Adrenal gland (tissue), 5 donors: ENCODE measurements around the gene GKN2.

Source experiments
- CTCF ChIP-seq, 6 experiments: fragments of 450-650 bp in 4 of 6; fragments of 200-600 bp in 2 of 6; sonication (generic) in 1 of 6; IDR thresholded peaks; 1 replicate in 5 of 6; 2 replicates in 1 of 6; pipeline versions ENCODE4 v1.5.1 to v1.8.0; 2016 to 2021; ENCODE audit warnings: antibody characterized with exemption in 6 of 6, mild to moderate bottlenecking in 2 of 6, moderate library complexity in 1 of 6
- POLR2A ChIP-seq, 2 donors: fragments of 450-650 bp; IDR thresholded peaks; one replicate each; pipeline ENCODE4 v1.6.1; 2017; ENCODE audit warnings: antibody characterized with exemption in 2 of 2, mild to moderate bottlenecking in 2 of 2, moderate library complexity in 1 of 2
- donor health status: DM: no; HTN: no; CAD: no.

GRCh38 chr2:68906716-68907115, 46.0 kb downstream of the GKN2 start:
- TF ChIP-seq CTCF (IDR thresholded peaks at IDR 0.05) = no peak
- TF ChIP-seq POLR2A (IDR thresholded peaks at IDR 0.05) = no peak
